Hypothalamus (tissue), 51 donors: Measurements from ENCODE around the gene OBSCN.

Source experiments
- DNase-seq, 51 donors: peaks; one replicate each; lab custom pipeline; 2025; lab: John Stamatoyannopoulos, UW

Gene OBSCN

DNA sequence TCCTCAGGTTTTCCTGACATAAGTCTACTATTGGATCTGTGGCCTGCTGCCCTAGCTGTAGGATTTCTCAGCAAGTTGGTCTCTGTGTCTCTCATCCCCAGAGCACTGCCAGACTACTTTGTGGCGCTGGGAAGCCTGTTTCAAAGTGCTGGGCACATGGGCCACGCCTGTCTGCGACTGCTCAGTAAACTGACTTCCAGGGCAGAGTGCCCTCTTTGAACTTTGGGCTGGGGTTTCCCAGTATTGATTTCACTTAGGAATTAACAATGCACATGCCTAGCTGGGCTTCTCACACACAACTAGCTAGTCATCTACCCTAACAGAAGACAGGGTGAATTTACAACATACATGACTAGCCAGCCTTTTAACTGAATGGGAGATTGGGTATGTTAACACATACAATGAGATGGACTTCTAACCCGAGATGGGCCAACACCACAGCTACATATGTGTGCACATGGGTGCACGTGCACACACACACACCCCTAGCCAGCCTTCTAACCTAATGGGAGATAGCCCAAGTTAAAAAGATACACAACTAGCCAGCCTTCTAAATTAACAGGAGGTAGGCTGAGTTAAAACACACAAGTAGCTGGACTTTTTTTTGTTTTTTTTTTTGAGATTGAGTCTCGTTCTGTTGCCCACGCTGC is 215.7 kb downstream of the OBSCN start:
- DNase-seq = no peak

DNA sequence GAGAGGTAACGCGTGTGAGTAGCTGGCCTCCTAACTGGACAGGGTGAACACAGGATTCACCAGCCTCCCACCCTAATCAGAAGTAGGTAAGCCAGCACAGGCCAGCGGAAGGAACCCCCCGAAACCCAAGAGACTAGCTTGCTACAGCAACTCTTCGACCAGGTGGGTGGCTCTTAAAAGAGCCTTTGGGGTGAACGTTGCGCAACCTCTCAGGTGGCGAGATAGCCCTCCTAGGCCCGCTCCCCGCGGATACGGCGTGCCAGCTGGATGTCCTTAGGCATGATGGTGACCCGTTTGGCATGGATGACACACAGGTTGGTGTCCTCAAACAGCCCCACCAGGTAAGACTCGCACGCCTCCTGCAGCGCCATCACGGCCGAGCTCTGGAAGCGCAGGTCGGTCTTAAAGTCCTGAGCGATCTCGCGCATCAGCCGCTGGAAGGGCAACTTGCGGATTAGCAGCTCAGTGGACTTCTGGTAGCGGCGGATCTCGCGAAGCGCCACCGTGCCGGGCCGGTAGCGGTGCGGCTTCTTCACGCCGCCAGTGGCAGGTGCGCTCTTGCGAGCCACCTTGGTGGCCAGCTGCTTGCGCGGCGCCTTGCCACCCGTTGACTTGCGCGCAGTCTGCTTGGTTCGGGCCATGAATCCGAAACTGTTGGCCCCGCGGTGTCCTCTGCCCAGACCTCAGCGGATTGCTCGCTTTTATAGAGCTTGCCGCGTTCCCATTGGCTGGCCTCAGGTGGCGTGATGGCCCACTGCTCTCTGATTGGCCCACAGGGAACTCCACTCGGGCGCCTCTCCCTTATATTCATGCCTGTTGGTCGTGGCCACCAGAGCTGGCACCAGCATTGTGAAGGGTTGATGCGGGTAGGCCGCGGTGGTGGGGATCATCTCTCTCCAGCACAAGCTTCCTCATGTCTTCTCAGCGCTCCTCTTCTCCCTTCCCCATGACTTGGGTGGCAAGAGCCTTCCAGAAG is 217.1 kb downstream of the OBSCN start:
- DNase-seq = no peak

DNA sequence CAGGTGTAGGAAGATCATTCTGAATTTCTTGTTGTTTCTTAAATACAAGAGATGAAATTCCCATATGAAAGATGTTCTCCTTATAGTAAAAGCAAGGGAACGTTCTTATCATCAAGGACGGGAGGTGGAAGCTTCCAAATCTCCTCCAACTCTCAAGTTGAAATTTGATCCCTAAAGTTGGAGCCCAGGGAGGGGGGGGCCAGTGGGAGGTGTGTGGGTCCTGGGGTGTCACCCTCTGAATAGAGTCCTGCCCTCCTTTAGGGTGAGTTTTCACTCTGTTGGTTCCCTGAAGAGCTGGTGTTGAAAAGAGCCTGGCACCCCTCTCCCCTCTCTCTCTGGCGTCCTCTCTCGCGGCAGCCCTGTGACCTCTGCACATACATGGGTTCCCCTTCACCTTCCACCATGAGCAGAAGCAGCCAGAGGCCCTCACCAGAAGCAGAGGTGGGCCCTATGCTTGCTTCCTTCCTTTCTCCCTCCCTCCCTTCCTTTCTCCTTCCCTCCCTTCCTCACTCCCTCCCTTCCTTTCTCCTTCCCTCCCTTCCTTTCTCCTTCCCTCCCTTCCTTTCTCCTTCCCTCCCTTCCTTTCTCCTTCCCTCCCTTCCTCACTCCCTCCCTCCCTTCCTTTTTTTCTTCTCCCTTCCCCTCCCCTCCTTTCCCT is 218.8 kb downstream of the OBSCN start:
- no peak for DNase-seq

DNA sequence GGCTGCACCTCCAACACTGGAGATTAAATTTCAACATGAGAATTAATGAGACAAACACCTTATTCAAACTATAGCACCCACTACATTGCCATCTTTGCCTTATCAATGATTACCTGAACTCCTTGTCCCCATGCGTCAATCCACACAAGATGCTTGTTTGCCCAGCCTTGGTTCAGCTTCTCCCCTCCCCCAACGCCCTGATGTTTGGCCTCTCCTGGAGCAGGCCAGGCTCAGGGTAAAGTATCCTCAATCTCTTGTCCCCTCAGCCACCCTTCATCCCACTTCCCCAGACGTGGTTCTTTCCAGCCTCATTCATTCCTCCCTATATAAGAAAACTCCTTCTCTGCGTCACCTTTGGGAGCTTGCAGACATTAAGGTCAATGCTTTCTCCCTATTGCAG is 220.6 kb downstream of the OBSCN start:
- DNase-seq = no peak
